HG03457 (cell line): ENCODE measurements around the gene NXPE3.
"Not testable (repeated sequence)": the region's sequence is repeated elsewhere in the genome, so short reads cannot be mapped to it uniquely, and the experiment has no call there.

Source experiments
- ATAC-seq: cut with Tn5 transposase; IDR thresholded peaks from one replicate; pipeline ENCODE4 v1.9.1; 2021; ENCODE audit warnings: moderate number of reproducible peaks; ENCODE audit not compliant: unreplicated experiment

NXPE3 gene

DNA sequence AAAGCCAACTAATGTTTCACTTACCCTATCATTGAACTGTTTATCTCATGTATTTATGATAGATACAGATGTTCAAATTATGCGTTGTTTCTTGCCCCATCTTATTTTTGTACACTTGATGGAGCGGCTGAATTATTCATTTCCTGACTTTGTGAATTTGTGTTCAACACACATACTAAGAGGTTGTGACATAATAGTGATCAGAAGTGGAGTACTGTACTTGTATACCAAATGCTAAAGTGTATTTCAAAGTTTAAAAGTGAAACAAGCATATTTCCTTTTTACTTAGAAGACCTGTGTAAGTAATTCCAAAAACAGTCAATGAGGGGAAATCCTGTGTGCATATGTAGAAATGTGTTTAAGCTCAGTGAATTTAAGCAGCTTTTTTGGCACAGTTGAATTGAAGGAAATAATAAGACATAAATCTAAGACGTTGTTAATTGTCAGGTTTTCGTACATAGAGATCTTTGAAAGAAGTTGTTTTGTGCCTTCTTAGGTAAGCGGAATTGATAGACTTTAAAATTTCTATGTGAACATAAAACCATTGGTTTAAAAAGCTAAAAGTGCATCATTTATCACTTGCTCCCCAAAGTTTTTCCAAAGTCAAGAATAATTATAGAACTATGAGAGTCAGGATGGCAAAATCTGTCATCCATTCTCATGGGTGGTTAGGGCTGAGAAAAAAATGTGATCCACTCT is 72.2 kb downstream of the NXPE3 start:
- no peak for ATAC-seq

DNA sequence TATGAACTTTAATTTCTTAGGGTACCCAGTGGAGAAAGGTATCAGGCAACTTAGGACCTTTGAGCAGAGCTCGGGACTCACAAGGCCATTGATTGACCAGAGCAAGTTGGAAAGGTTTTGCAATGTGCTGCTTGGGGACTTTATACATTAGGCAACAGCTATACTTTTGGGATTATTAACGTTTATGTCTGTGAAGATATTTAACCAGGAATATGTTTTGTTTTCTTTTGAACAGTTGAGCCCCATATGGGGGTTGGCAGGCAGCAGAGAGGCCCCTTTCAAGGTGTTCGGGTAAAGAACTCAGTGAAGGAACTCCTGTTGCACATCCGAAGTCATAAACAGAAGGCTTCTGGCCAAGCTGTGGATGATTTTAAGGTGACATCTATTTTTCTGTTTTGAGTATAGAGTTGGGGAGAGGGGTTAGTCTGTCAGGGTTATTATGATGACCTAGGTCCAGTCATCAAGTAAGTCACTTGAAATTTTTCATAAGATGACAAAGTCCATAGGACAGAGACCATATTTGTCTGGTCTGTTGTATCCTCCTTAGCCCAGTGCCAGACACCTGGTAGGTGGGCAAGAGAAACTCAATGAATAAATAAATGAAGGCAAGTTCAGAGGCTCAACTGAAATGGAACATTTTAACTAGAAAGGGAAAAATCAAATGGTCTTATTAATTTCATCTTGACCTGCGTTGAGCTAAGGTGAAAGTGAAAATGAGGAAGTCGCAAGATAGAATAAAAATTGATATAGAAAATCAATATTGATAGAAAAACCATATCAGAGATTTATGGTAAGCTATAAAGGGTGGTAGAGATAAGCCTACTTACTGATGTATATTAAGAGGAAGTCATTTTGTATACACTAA is 73.1 kb downstream of the NXPE3 start:
- no peak for ATAC-seq

- ATAC-seq: no peak
These were observed 74.2 kb downstream of the NXPE3 start for GRCh38 chr3:101852983-101853840.

DNA sequence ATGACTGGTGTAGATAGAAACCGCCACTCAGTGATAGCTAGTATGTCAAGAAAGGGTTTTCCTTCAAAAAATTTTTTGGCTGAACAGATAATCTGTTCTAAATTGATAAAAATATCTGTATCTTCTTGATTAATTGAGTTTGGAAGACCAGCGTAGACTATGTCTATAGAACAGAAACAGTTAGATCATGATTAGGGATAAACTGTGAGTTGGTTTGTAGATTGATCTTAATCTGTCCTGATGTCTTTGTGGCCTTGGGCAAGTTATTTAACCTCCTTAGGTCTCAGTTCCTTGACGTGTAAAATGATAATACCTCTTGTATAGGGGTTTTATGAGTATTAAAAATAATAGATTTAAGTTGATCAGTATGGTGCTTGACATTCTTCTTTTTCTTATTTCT is 75.0 kb downstream of the NXPE3 start:
- no peak for ATAC-seq

DNA sequence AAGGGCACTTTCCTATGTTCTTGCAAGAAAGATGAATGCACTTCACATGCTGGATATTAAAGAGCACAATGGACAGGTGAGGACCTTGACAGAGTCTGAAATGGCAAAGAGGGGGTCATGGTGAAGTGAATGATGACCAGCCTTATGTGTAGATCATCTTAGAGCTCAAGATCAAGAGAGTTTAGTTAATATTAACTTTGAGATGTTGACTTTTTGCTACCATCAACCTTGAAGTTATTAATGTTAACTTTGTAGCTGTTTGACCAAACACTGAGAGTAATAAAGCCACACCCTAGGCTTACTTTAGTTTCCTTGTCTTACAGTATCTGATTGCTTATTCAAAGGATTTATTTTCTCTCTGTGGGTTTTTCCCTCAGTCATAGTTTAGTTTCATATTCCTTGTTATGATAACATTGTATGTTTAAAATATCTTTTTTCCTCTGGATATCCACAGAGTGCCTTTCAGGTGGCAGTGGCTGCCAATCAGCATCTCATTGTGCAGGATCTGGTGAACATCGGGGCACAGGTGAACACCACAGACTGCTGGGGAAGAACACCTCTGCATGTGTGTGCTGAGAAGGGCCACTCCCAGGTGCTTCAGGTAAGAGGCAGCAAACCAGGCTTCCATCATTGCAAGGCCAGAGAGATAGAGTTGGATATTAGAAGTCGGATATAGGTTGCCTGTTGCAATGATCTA is 75.7 kb downstream of the NXPE3 start:
- ATAC-seq: no peak

DNA sequence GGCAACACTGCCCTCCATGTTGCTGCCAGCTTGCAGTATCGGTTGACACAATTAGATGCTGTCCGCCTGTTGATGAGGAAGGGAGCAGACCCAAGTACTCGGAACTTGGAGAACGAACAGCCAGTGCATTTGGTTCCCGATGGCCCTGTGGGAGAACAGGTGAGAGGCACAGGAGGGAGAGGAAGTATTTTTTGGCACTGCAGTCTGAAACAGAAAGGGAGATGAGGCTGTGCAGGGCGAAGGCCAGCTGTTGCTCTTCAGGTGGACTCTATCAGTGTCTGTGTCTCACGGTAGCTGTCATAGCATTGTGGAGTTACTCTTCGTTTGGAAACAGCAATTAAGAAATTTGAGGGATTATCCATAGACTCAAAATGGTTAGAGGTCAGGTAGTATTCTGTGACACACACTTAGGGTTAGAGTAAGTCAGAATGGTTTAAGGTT is 78.3 kb downstream of the NXPE3 start:
- no peak for ATAC-seq

GRCh38 chr3:101858464-101859030 is 79.5 kb downstream of the NXPE3 start:
- no peak for ATAC-seq

DNA sequence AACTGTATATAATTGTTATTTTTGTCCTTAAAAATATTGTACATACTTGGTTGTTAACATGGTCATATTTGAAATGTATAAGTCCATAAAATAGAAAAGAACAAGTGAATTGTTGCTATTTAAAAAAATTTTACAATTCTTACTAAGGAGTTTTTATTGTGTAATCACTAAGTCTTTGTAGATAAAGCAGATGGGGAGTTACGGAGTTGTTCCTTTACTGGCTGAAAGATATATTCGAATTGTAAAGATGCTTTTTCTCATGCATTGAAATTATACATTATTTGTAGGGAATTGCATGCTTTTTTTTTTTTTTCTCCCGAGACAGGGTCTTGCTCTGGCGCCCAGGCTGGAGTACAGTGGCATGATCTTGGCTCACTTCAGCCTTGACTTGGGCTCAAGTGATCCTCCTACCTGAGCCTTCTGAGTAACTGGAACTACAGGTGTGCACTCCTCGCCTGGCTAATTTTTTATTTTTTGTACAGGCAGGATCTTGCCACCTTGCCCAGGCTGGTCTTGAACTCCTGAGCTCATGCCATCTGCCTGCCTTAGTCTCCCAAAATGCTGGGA is 81.0 kb downstream of the NXPE3 start:
- ATAC-seq: no peak

DNA sequence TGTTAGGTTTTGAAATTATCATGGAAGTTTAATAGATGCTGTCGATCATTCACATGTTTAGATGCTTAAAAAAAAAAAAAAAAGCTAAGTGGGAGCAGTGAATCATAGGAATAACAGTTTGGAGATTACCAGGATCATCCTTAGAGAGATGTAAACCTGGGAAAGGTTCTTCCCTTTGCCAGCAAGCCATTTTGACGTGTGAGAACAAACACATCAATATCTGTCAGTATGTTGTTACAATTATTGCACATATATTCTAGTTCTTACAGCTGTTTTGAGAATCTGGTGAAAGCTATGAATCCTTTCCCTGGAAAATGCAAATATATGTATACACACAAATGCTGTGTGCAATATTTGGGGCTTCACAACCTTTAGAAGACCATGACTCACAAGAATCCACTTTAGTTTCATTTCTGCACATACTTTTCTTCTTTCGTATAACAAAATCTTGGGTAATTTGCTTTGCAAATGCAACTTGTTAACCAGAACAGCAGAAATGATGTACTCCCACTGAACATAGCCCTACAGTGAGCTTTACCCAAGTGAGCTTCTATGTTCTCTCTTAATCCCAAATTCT is 82.3 kb downstream of the NXPE3 start:
- no peak for ATAC-seq

GRCh38 chr3:101861789-101862415 is 82.9 kb downstream of the NXPE3 start:
- ATAC-seq: no peak

- no peak for ATAC-seq
These were observed 83.6 kb downstream of the NXPE3 start for GRCh38 chr3:101862416-101863165.

DNA sequence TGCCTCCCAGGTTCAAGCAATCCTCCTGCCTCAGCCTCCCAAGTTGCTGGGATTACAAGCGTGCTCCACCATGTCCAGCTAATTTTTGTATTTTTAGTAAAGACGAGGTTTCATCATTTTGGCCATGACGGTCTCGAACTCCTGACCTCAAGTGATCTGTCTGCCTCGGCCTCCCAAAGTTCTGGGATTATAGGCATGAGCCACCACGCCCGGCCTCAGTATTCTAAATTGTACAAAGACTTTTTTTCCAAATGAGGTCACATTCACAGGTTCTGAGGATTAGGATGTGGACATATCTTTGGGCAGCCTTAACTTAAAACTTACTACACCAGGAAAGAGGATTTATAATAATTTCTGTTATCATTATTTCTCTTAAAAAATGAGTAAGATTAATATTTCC is 85.9 kb downstream of the NXPE3 start:
- ATAC-seq: not testable (repeated sequence)

- no peak for ATAC-seq
These were observed 86.9 kb downstream of the NXPE3 start for GRCh38 chr3:101865751-101866509.

GRCh38 chr3:101867511-101867910 is 88.5 kb downstream of the NXPE3 start:
- no peak for ATAC-seq

- no peak for ATAC-seq
These were observed 89.0 kb downstream of the NXPE3 start for GRCh38 chr3:101867996-101868395.

GRCh38 chr3:101868534-101869464 is 89.8 kb downstream of the NXPE3 start:
- no peak for ATAC-seq

DNA sequence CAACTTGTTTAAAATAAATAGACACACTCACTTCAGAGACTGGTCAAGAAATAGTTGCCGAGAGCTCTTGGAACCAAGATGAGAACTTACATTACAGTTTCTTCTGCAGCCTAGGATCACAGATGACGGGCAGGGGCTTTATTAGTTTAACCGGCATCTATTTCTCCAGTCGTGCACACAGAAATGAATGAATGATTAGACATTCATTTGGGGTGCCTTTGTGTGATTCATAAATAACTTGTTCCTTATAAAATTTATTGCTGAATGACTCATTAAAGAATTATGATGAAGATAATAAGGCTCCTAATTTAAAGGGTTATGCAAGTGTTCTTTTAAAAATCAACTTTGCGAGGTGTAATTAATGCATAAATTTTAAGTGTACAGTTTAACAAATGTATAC is 91.1 kb downstream of the NXPE3 start:
- ATAC-seq: no peak
